DMS 273 treated with DMSO at 0.1 percent for 48 hours (cell line): Measurements from ENCODE around the gene ARL6IP1.
"Not testable (repeated sequence)": the region's sequence is repeated elsewhere in the genome, so short reads cannot be mapped to it uniquely, and the experiment has no call there.

Experiments used
- DNase-seq: peaks from one replicate; lab custom pipeline; 2025; lab: John Stamatoyannopoulos, UW

The ARL6IP1 gene

GRCh38 chr16:18759598-18760520, 41.5 kb downstream of the ARL6IP1 start:
- DNase-seq = not testable (repeated sequence)

GRCh38 chr16:18757960-18758660, 43.2 kb downstream of the ARL6IP1 start:
- not testable (repeated sequence) for DNase-seq

GRCh38 chr16:18756639-18757038, 44.7 kb downstream of the ARL6IP1 start:
- DNase-seq = not testable (repeated sequence)

GRCh38 chr16:18742870-18743269, 58.5 kb downstream of the ARL6IP1 start:
- not testable (repeated sequence) for DNase-seq
